Panc1 (cell line): Measurements from ENCODE around the gene C12orf57. TPM values are rescaled to one million over a fixed set of nuclear protein-coding genes. Genes with fewer than 3 reads are reported as not detected.

Experiments used
- ATAC-seq: fragments of 200-7000 bp; cut with Tn5 transposase; 2 replicates; pipeline ENCODE4 v1.9.1; 2020; ENCODE audit warnings: mild to moderate bottlenecking, moderate library complexity
- BruUV-seq: library from RNA; stranded (reverse); fragments of 400-500 nt; replicated peaks from 2 replicates; lab custom pipeline; 2021; lab: Mats Ljungman, UMichigan
- CTCF ChIA-PET: fragments of 300-600 bp; sonication (Branson Sonifier 250); formaldehyde crosslinking; loops from one replicate; lab custom pipeline; 2022; ENCODE audit warnings: antibody characterized with exemption; lab: Charles Lee
- POLR2A ChIA-PET: fragments of 300-600 bp; sonication (Branson Sonifier 250); formaldehyde crosslinking; loops from one replicate; lab custom pipeline; 2022; ENCODE audit warnings: antibody characterized with exemption; lab: Charles Lee
- DNase-seq: peaks from one replicate; pipeline ENCODE4 v3.0.0-alpha.2; 2010; ENCODE audit warnings: low read depth, low spot score
- H3K27ac ChIP-seq: 2 replicates; pipeline ENCODE4 v1.5.1; 2011; ENCODE audit warnings: mild to moderate bottlenecking, low read length, inconsistent platforms
- H3K27me3 ChIP-seq: fragments of 200-500 bp; sonication (Bioruptor generic); 2 replicates; pipeline ENCODE4 v1.6.0; 2014; ENCODE audit warnings: low read length, inconsistent platforms; ENCODE audit not compliant: control insufficient read depth, insufficient read depth
- H3K36me3 ChIP-seq: fragments of 200-500 bp; sonication (Bioruptor generic); 2 replicates; pipeline ENCODE4 v1.5.1; 2014; ENCODE audit warnings: inconsistent platforms, mild to moderate bottlenecking, low read length, moderate library complexity; ENCODE audit not compliant: control insufficient read depth, insufficient read depth
- H3K4me1 ChIP-seq: 2 replicates; pipeline ENCODE4 v1.5.1; 2011; ENCODE audit warnings: inconsistent platforms, mild to moderate bottlenecking, low read length, moderate library complexity; ENCODE audit not compliant: control insufficient read depth, insufficient read depth
- H3K4me3 ChIP-seq, 2 experiments: 2 replicates each; pipeline ENCODE4 v1.5.1; 2011 to 2012; ENCODE audit warnings: low read depth in 2 of 2, low read length in 2 of 2, mild to moderate bottlenecking in 2 of 2, inconsistent platforms in 1 of 2, moderate library complexity in 1 of 2
- H3K9me3 ChIP-seq: fragments of 200-500 bp; sonication (Bioruptor generic); 2 replicates; pipeline ENCODE4 v1.5.1; 2014; ENCODE audit warnings: low read depth, mild to moderate bottlenecking, inconsistent platforms, low read length, moderate library complexity; ENCODE audit not compliant: control insufficient read depth, insufficient read depth
- CTCF ChIP-seq: fragments of 450-650 bp; IDR thresholded peaks from 2 replicates; pipeline ENCODE4 v1.5.1; 2017; ENCODE audit warnings: mild to moderate bottlenecking
- POLR2AphosphoS5 ChIP-seq: IDR thresholded peaks from 2 replicates; pipeline ENCODE4 v1.6.1; 2012; ENCODE audit warnings: mild to moderate bottlenecking, low read depth, low read length, moderate library complexity
- SIN3A ChIP-seq: IDR thresholded peaks from 2 replicates; pipeline ENCODE4 v1.6.1; 2012; ENCODE audit warnings: low read depth, mild to moderate bottlenecking, low read length, moderate library complexity, borderline replicate concordance; ENCODE audit not compliant: insufficient read depth
- TCF7L2 ChIP-seq: IDR thresholded peaks from 2 replicates; pipeline ENCODE4 v1.6.1; 2011; ENCODE audit warnings: mild to moderate bottlenecking, low read depth, low read length, inconsistent platforms
- in situ Hi-C: cut with HindIII; loops from 2 replicates; pipeline ENCODE4 v1.10.0; 2016; ENCODE audit warnings: low sequenced_read_pairs, low pct_unique_long_range_greater_than_20kb
- intact Hi-C: fragments of 100-400 bp; cut with micrococcal nuclease; formaldehyde crosslinking; loops from one replicate; pipeline ENCODE4 v1.10.0; 2022; ENCODE audit not compliant: unreplicated experiment
- total RNA-seq: library from RNA; stranded (reverse); gene quantifications from one replicate; pipeline ENCODE4 v1.2.1, GENCODE V29; 2021; ENCODE audit not compliant: unreplicated experiment
- TF ChIP-seq, protein P1 (sequence below), 2 experiments: IDR thresholded peaks; 2 replicates each; pipeline ENCODE4 v1.6.1; 2011 to 2012; ENCODE audit warnings: low read depth in 2 of 2, control low read depth in 1 of 2, low read length in 1 of 2, mild to moderate bottlenecking in 1 of 2, moderate library complexity in 1 of 2; ENCODE audit not compliant: insufficient read depth in 1 of 2

The C12orf57 gene
- total RNA-seq, 1 experiment from 2014 or later: 126 TPM

- in situ Hi-C loops (no loop called here), intact Hi-C loops (no loop called here)
- POLR2A ChIA-PET: no interaction called here
- H3K27ac ChIP-seq: no peak overlapping the region
- TF ChIP-seq, protein P1, sequence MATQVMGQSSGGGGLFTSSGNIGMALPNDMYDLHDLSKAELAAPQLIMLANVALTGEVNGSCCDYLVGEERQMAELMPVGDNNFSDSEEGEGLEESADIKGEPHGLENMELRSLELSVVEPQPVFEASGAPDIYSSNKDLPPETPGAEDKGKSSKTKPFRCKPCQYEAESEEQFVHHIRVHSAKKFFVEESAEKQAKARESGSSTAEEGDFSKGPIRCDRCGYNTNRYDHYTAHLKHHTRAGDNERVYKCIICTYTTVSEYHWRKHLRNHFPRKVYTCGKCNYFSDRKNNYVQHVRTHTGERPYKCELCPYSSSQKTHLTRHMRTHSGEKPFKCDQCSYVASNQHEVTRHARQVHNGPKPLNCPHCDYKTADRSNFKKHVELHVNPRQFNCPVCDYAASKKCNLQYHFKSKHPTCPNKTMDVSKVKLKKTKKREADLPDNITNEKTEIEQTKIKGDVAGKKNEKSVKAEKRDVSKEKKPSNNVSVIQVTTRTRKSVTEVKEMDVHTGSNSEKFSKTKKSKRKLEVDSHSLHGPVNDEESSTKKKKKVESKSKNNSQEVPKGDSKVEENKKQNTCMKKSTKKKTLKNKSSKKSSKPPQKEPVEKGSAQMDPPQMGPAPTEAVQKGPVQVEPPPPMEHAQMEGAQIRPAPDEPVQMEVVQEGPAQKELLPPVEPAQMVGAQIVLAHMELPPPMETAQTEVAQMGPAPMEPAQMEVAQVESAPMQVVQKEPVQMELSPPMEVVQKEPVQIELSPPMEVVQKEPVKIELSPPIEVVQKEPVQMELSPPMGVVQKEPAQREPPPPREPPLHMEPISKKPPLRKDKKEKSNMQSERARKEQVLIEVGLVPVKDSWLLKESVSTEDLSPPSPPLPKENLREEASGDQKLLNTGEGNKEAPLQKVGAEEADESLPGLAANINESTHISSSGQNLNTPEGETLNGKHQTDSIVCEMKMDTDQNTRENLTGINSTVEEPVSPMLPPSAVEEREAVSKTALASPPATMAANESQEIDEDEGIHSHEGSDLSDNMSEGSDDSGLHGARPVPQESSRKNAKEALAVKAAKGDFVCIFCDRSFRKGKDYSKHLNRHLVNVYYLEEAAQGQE (IDR thresholded peaks at IDR 0.05; ENCODE audit: insufficient read depth in 1 of 2, low read depth in 2 of 2, low read length in 1 of 2): no peak
- no peak for TF ChIP-seq SIN3A
- no peak for TF ChIP-seq CTCF
- TF ChIP-seq POLR2AphosphoS5: no peak
- TF ChIP-seq TCF7L2: no peak
- peaks cover 3% of the 10 kb centered on the region; the same call in 1 of the 2 replicates for H3K36me3 ChIP-seq
- no peaks in the 10 kb centered on the region for H3K27me3 ChIP-seq
- CTCF ChIA-PET: no interaction called here
- H3K4me1 ChIP-seq: no peaks in the 10 kb centered on the region
- ATAC-seq: no peak
- no peaks in the 10 kb centered on the region for H3K9me3 ChIP-seq
- no peak for DNase-seq
- no peak overlapping the region for H3K4me3 ChIP-seq
- no TSS peak for BruUV-seq
Observed at GRCh38 chr12:6978188-6978587, 34.4 kb downstream of the C12orf57 start.

DNA sequence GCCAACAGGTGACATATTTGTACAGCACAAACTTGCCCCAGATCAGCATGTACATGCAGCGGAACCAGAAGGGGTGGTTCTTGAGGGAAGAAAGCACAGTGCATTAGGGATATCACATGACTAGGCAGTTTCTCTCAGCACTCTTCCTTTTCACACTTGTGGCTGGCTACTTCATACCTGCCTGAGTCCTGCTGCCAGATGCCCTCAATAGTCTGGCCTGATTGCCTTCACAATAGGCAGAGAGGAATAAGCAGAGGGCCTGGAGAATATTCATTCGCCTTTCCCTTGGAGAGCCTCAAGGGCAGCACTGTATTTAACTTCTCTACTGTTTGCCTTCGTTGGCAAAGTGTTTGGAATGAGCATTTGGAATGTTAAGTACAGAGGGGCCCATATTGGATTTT lies 34.8 kb downstream of the C12orf57 start:
- Histone ChIP-seq H3K4me3 (no peak overlapping the region), H3K36me3 (peaks cover 3% of the 10 kb centered on the region; the same call in 1 of the 2 replicates), H3K27ac (no peak overlapping the region), H3K9me3 (no peaks in the 10 kb centered on the region), H3K4me1 (no peaks in the 10 kb centered on the region), H3K27me3 (no peaks in the 10 kb centered on the region)
- CTCF ChIA-PET: no interaction called here
- TF ChIP-seq POLR2AphosphoS5 (no peak), SIN3A (no peak), TCF7L2 (no peak), CTCF (no peak)
- TF ChIP-seq, protein P1 (IDR thresholded peaks at IDR 0.05; ENCODE audit: insufficient read depth in 1 of 2, low read depth in 2 of 2, low read length in 1 of 2): no peak
- DNase-seq (no peak), ATAC-seq (no peak; the same call in 1 of the 2 replicates)
- BruUV-seq: no TSS peak
- intact Hi-C loops (no loop called here), in situ Hi-C loops (no loop called here)
- POLR2A ChIA-PET: no interaction called here
